Right atrium auricular region (tissue), 2 donors: ENCODE measurements around the gene RNF213. TPM values are rescaled to one million over a fixed set of nuclear protein-coding genes. Genes with fewer than 3 reads are reported as not detected.
A peak's percentile ranks its signal among the peaks of the same experiment; 100 is the strongest.

Source experiments
- DNase-seq: peaks from one replicate; pipeline ENCODE4 v3.0.0-alpha.2; 2019; ENCODE audit warnings: low spot score
- H3K27ac ChIP-seq, 2 donors: fragments of 200-600 bp; sonication (generic); 1 replicate in 1 of 2; 2 replicates in 1 of 2; pipeline ENCODE4 v1.5.1; 2016 to 2019
- H3K27me3 ChIP-seq, 2 donors: fragments of 200-600 bp; sonication (generic); one replicate each; pipeline versions ENCODE4 v1.5.1 to v1.6.0; 2017 to 2019
- H3K36me3 ChIP-seq: fragments of 200-600 bp; sonication (generic); one replicate; pipeline ENCODE4 v1.5.1; 2016
- H3K4me1 ChIP-seq, 2 donors: fragments of 200-600 bp; sonication (generic); one replicate each; pipeline versions ENCODE4 v1.5.1 to v1.6.0; 2017 to 2019
- H3K4me3 ChIP-seq, 2 donors: fragments of 200-600 bp; sonication (generic); 1 replicate in 1 of 2; 2 replicates in 1 of 2; pipeline ENCODE4 v1.5.1; 2017 to 2019; ENCODE audit warnings: mild to moderate bottlenecking in 1 of 2, moderate library complexity in 1 of 2
- H3K9me3 ChIP-seq, 2 donors: fragments of 200-600 bp; sonication (generic); one replicate each; pipeline ENCODE4 v1.5.1; 2019
- total RNA-seq, 2 donors: library from RNA; depleted of rRNA; stranded (reverse); fragments of >200 nt; gene quantifications; one replicate each; pipeline ENCODE4 v1.1.0, GENCODE V29; 2016
- TF ChIP-seq, protein P1 (sequence below), 2 donors: fragments of 200-600 bp; sonication (generic); IDR thresholded peaks; one replicate each; pipeline ENCODE4 v1.5.1; 2019; ENCODE audit warnings: antibody characterized with exemption in 2 of 2

Gene RNF213
- total RNA-seq, 2 donors from 2014 or later, result 27.3 to 36.8 TPM

- H3K36me3 ChIP-seq, result peaks cover 28% of the 10 kb centered on the region
Measured at GRCh38 chr17:80248894-80249710, 11.6 kb upstream of the RNF213 start.

DNA sequence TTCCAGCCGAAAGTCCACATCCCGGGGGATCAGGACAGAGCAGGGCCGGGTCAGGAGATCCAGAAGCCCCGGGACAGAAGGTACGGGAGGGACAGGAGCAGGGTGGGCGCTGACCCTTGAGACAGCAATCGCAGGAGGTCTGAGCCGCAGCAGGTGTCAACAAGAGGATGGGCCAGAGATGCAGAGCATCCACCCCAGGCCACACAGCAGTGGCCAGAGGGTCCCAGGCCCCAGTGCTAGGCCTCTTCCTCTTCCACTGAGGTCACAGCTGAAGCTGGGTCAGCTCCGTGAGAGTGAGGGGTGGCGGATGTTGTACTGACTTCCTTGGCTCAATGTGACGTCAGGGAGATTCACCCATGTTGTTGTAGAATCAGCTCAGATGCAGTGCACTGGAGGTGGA, 8.7 kb upstream of the RNF213 start:
- no peaks in the 10 kb centered on the region for H3K27me3 ChIP-seq
- TF ChIP-seq, protein P1, sequence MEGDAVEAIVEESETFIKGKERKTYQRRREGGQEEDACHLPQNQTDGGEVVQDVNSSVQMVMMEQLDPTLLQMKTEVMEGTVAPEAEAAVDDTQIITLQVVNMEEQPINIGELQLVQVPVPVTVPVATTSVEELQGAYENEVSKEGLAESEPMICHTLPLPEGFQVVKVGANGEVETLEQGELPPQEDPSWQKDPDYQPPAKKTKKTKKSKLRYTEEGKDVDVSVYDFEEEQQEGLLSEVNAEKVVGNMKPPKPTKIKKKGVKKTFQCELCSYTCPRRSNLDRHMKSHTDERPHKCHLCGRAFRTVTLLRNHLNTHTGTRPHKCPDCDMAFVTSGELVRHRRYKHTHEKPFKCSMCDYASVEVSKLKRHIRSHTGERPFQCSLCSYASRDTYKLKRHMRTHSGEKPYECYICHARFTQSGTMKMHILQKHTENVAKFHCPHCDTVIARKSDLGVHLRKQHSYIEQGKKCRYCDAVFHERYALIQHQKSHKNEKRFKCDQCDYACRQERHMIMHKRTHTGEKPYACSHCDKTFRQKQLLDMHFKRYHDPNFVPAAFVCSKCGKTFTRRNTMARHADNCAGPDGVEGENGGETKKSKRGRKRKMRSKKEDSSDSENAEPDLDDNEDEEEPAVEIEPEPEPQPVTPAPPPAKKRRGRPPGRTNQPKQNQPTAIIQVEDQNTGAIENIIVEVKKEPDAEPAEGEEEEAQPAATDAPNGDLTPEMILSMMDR (IDR thresholded peaks at IDR 0.05), result no peak
- H3K36me3 ChIP-seq, result peaks cover 9% of the 10 kb centered on the region
- no peak for DNase-seq
- H3K4me3 ChIP-seq, result no peak overlapping the region
- H3K9me3 ChIP-seq, result no peaks in the 10 kb centered on the region
- no peaks in the 10 kb centered on the region for H3K4me1 ChIP-seq
- no peak overlapping the region for H3K27ac ChIP-seq

More at GRCh38 chr17:80248894-80249710, 11.6 kb upstream of the RNF213 start:
- TF ChIP-seq, protein P1 (IDR thresholded peaks at IDR 0.05), result no peak
- no peak overlapping the region for H3K4me3 ChIP-seq
- no peaks in the 10 kb centered on the region for H3K4me1 ChIP-seq
- no peaks in the 10 kb centered on the region for H3K9me3 ChIP-seq
- DNase-seq, result no peak
- no peak overlapping the region for H3K27ac ChIP-seq
- no peaks in the 10 kb centered on the region for H3K27me3 ChIP-seq

GRCh38 chr17:80252871-80253270, 7.8 kb upstream of the RNF213 start:
- no peaks in the 10 kb centered on the region for H3K27me3 ChIP-seq
- no peak overlapping the region for H3K27ac ChIP-seq
- no peak overlapping the region for H3K4me3 ChIP-seq
- TF ChIP-seq, protein P1 (IDR thresholded peaks at IDR 0.05), result peak in 1 of 2 donors; percentile 51
- peaks cover 9% of the 10 kb centered on the region for H3K36me3 ChIP-seq
- no peaks in the 10 kb centered on the region for H3K9me3 ChIP-seq
- H3K4me1 ChIP-seq, result no peaks in the 10 kb centered on the region
- DNase-seq, result no peak

- Histone ChIP-seq H3K4me1 (no peaks in the 10 kb centered on the region), H3K9me3 (no peaks in the 10 kb centered on the region), H3K36me3 (peaks cover 9% of the 10 kb centered on the region), H3K27me3 (no peaks in the 10 kb centered on the region), H3K27ac (no peak overlapping the region), H3K4me3 (no peak overlapping the region)
- DNase-seq, result no peak
- TF ChIP-seq, protein P1 (IDR thresholded peaks at IDR 0.05), result no peak
Measured at GRCh38 chr17:80253631-80254395, 6.8 kb upstream of the RNF213 start.

DNA sequence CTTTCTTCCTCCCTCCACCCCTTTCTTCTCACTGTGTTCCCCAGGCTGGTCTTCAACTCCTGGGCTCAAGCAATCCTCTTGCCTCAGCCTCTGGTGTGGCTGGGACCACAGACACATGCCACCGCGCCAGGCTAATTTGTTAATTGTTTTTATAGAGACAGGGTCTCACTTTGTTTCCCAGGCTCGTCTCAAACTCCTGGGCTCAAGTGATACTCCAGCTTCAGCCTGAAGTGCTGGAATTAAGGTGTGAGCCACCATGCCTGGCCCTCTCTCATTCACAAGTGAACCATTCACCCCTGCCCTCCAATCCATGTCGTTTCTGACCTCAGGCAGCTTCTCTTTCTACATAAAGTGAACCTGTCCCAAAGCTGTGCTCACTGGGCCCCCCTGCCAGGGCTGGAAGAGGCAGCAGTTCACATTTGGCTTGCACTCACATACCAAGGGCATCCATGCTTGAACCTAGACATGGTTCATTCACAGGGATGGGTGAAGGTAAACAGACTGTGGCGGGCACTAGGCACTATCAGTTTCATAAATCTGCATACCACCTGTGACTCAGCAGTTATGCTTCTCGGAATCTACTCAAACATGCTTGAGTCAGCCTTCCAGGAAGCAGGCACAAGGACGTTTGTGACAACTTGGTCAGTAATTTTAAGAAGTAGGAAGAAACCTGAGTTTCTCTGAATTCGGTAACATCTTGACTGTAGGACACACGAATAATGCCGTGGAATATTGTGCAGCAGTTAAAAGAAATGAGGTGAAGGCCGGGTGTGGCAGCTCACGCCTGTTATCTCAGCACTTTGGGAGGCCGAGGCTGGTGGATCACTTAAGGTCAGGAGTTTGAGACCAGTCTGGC, 6.0 kb upstream of the RNF213 start:
- H3K4me3 ChIP-seq, result no peak overlapping the region
- H3K27me3 ChIP-seq, result no peaks in the 10 kb centered on the region
- H3K9me3 ChIP-seq, result no peaks in the 10 kb centered on the region
- DNase-seq, result no peak
- peaks cover 0 to 1% of the 10 kb centered on the region in 2 donors for H3K4me1 ChIP-seq
- peaks cover 5% of the 10 kb centered on the region for H3K36me3 ChIP-seq
- TF ChIP-seq, protein P1 (IDR thresholded peaks at IDR 0.05), result no peak
- peak overlapping the region in 1 of 2 donors; percentile 35 for H3K27ac ChIP-seq
